ENCODE results near the gene PCDHGA7.
"Not testable (repeated sequence)": the region's sequence is repeated elsewhere in the genome, so short reads cannot be mapped to it uniquely, and the experiment has no call there.

The PCDHGA7 gene

DNA sequence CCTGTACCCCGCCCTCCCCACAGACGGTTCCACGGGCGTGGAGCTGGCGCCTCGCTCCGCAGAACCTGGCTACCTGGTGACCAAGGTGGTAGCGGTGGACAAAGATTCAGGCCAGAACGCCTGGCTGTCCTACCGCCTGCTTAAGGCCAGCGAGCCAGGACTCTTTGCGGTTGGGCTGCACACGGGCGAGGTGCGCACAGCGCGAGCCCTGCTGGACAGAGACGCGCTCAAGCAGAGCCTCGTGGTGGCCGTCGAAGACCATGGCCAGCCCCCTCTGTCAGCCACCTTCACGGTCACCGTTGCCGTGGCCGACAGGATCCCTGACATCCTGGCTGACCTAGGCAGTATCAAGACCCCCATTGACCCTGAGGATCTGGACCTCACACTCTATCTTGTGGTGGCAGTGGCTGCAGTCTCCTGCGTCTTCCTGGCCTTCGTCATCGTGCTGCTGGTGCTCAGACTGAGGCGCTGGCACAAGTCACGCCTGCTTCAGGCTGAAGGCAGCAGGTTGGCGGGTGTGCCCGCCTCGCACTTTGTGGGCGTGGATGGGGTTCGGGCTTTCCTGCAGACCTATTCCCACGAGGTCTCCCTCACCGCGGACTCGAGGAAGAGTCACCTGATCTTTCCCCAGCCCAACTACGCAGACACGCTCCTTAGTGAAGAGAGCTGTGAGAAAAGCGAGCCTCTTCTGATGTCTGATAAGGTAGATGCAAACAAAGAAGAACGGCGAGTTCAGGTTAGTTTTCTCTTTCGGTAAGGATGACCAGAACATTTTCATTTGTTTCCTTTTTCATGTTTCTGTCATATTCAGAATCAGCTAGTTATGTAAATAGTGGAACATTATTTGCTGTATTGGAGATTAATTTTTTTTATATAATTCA lies 16.3 kb upstream of the PCDHGA7 start:
- in situ Hi-C loops (cut with MboI; ENCODE audit: low sequenced_read_pairs), result no loop called here

DNA sequence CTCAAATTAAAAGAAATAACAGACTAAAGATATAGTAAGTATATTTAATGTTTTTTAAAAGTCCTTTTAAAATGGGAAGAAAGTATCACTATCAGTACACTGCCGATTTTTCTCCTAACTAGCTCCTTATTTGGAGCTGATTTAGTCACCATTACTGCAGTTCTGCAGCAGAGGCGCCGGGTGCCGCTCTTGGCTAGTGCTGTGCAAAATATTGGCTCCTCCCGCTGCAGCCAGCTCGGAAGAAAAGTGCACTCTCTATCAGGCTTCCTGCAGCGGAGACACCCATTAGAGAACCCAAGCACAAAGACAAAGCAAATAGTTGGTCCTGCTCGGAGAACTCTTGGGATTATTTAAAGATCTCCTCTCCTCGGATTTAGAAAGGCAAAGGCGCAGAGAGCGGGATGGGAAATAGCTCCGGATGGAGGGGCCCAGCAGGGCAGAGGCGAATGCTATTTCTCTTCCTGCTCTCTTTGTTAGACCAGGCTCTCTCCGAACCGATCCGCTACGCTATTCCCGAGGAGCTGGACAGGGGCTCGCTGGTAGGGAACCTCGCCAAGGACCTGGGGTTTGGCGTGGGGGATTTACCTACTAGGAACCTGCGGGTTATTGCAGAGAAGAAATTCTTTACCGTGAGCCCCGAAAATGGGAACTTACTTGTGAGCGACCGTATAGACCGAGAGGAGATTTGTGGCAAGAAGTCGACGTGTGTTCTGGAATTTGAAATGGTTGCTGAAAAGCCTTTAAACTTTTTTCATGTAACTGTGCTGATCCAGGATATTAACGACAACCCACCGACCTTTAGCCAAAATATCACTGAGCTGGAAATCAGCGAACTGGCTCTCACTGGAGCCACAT lies 12.3 kb upstream of the PCDHGA7 start, which contains the start of gene PCDHGB3:
PCDHGB3 (plus strand) TSS at position 249 of the 855 bp plus-strand sequence; CDS start at position 402, 153 bp downstream.
- in situ Hi-C loops (cut with MboI; ENCODE audit: low sequenced_read_pairs), result no loop called here

DNA sequence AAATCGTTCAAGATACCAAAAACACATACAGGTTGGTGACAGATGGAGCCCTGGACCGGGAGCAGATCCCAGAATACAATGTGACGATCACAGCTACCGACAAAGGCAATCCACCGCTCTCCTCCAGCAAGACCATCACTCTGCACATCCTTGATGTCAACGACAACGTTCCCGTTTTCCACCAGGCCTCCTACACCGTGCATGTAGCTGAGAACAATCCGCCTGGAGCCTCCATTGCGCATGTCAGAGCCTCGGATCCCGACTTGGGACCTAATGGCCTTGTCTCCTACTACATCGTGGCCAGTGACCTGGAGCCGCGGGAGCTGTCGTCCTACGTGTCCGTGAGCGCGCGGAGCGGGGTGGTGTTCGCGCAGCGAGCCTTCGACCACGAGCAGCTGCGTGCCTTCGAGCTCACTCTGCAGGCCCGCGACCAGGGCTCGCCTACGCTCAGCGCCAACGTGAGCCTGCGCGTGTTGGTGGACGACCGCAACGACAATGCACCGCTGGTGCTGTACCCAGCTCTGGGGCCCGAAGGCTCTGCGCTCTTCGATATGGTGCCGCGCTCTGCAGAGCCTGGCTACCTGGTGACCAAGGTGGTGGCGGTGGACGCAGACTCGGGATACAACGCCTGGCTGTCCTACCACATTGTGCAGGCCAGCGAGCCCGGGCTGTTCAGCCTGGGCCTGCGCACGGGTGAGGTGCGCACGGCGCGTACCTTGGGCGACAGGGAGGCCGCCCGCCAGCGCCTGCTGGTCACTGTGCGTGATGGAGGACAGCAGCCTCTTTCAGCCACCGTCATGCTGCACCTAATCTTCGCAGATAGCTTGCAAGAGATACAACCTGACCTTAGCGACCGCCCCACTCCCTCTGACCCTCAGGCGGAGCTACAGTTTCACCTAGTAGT lies 10.7 kb upstream of the PCDHGA7 start:
- in situ Hi-C loops (cut with MboI; ENCODE audit: low sequenced_read_pairs), result no loop called here

DNA sequence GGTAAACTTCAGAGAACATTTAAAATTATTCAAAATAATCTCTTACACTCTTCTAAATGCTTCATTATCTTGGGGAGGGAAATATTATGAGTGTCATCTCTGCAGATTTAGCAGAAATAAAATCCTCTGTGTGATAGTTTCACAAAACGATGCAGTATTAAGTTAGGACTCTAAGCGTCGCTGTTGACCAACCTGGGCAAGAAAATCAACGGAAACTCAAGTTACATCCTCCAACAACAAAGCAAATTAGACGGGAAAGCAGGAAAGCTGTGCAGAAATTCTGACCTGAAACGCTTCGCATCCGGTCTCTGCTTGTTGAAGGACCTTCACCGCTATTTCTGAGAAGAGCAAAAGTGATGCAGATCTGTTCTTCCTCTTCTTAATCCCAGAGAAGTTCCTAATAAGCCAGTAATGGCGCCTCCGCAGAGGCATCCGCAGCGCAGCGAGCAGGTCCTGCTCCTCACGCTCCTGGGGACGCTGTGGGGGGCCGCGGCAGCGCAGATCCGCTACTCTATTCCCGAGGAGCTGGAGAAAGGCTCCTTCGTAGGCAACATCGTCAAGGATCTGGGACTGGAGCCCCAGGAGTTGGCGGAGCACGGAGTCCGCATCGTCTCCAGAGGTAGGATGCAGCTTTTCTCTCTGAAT lies 8.7 kb upstream of the PCDHGA7 start, which contains the start of gene PCDHGA6:
PCDHGA6 (plus strand) TSS at position 219 of the 645 bp plus-strand sequence; CDS start at position 412, 193 bp downstream.
- in situ Hi-C loops (cut with MboI; ENCODE audit: low sequenced_read_pairs), result no loop called here

DNA sequence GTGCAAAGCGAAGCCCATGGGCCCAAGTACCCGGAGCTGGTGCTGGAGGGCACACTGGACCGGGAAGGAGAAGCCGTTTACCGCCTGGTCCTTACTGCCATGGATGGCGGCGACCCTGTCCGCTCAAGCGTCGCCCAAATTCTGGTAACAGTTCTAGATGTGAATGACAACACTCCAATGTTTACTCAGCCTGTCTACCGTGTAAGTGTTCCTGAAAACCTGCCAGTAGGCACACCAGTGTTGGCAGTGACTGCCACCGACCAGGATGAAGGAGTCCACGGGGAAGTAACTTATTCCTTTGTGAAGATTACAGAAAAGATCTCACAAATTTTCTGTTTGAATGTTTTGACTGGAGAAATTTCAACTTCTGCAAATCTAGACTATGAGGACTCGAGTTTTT lies 7.9 kb upstream of the PCDHGA7 start:
- in situ Hi-C loops (cut with MboI; ENCODE audit: low sequenced_read_pairs), result no loop called here

DNA sequence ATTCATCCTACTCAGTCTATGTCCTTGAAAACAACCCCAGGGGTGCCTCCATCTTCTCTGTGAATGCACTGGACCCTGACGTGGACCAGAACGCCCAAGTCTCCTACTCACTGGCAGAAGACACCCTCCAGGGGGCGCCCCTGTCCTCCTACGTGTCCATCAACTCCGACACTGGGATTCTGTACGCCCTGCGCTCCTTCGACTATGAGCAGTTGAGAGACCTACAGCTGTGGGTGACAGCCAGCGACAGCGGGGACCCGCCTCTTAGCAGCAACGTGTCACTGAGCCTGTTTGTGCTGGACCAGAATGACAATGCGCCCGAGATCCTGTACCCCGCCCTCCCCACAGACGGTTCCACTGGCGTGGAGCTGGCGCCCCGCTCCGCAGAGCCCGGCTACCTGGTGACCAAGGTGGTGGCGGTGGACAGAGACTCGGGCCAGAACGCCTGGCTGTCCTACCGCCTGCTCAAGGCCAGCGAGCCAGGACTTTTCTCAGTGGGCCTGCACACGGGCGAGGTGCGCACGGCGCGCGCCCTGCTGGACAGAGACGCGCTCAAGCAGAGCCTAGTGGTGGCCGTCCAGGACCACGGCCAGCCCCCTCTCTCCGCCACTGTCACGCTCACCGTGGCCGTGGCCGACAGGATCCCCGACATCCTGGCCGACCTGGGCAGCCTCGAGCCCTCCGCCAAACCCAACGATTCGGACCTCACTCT lies 6.9 kb upstream of the PCDHGA7 start:
- in situ Hi-C loops (cut with MboI; ENCODE audit: low sequenced_read_pairs), result not testable (repeated sequence)

DNA sequence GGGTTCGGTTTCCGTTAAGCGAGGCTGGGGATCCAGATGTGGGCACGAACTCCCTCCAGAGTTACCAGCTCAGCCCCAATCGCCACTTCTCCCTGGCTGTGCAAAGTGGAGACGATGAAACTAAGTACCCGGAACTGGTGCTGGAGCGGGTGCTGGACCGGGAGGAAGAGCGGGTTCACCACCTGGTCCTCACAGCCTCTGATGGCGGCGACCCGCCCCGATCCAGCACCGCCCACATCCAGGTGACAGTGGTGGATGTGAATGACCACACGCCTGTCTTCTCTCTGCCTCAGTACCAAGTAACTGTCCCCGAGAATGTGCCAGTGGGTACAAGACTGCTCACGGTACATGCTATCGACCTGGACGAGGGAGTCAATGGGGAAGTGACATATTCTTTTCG lies 803 bp downstream of the PCDHGA7 start:
- in situ Hi-C loops (cut with MboI; ENCODE audit: low sequenced_read_pairs), result no loop called here

DNA sequence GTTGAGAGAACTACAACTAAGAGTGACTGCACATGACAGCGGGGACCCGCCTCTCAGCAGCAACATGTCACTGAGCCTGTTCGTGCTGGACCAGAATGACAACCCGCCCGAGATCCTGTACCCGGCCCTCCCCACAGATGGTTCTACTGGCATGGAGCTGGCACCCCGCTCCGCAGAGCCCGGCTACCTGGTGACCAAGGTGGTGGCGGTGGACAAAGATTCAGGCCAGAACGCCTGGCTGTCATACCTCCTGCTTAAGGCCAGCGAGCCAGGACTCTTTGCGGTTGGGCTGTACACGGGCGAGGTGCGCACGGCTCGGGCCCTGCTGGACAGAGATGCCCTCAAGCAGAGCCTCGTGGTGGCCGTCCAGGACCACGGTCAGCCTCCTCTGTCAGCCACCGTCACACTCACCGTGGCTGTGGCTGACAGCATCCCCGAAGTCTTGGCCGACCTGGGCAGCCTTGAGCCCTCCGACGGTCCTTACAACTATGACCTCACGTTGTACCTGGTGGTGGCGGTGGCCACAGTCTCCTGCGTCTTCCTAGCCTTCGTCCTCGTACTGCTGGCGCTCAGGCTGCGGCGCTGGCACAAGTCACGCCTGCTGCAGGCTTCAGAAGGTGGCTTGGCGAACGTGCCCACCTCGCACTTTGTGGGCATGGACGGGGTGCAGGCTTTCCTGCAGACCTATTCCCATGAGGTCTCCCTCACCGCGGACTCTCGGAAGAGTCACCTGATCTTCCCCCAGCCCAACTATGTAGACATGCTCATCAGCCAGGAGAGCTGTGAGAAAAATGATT lies 2.1 kb downstream of the PCDHGA7 start:
- in situ Hi-C loops (cut with MboI; ENCODE audit: low sequenced_read_pairs), result no loop called here

DNA sequence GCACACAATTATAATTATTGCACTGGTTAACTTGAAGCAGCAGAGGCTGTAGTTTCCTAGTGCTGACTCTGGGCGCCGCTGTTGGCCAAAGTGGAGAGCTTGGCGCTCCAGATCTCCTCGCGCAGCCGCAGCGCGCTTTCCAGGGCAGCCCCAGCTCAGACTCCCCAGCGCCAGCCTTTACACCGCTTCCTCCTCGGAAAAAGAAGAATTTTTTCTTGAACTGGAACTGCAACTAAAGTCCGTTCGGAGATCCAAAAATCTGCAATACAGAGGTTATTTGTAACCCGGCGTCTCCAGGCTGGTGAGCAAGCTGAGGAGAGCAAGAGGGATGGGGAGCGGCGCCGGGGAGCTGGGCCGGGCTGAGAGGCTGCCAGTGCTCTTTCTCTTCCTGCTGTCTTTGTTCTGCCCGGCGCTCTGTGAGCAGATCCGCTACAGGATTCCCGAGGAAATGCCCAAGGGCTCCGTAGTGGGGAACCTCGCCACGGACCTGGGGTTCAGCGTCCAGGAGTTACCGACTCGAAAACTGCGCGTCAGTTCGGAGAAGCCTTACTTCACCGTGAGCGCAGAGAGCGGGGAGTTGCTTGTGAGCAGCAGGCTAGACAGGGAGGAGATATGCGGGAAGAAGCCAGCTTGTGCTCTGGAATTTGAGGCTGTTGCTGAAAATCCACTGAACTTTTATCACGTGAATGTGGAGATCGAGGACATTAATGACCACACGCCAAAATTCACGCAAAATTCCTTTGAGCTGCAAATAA lies 5.2 kb downstream of the PCDHGA7 start, which contains the start of gene PCDHGB4:
PCDHGB4 (plus strand) TSS at position 142 of the 755 bp plus-strand sequence; CDS start at position 329, 187 bp downstream.
- in situ Hi-C loops (cut with MboI; ENCODE audit: low sequenced_read_pairs), result not testable (repeated sequence)

DNA sequence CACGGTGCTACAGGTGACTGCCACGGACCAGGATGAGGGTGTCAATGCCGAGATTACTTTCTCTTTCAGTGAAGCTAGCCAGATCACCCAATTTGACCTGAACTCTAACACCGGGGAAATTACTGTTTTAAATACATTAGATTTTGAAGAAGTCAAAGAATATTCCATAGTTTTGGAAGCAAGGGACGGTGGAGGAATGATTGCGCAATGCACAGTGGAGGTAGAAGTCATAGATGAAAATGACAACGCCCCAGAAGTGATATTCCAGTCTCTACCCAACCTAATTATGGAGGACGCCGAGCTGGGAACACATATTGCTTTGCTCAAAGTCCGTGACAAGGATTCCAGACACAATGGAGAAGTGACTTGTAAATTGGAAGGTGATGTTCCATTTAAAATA lies 6.1 kb downstream of the PCDHGA7 start:
- in situ Hi-C loops (cut with MboI; ENCODE audit: low sequenced_read_pairs), result no loop called here

DNA sequence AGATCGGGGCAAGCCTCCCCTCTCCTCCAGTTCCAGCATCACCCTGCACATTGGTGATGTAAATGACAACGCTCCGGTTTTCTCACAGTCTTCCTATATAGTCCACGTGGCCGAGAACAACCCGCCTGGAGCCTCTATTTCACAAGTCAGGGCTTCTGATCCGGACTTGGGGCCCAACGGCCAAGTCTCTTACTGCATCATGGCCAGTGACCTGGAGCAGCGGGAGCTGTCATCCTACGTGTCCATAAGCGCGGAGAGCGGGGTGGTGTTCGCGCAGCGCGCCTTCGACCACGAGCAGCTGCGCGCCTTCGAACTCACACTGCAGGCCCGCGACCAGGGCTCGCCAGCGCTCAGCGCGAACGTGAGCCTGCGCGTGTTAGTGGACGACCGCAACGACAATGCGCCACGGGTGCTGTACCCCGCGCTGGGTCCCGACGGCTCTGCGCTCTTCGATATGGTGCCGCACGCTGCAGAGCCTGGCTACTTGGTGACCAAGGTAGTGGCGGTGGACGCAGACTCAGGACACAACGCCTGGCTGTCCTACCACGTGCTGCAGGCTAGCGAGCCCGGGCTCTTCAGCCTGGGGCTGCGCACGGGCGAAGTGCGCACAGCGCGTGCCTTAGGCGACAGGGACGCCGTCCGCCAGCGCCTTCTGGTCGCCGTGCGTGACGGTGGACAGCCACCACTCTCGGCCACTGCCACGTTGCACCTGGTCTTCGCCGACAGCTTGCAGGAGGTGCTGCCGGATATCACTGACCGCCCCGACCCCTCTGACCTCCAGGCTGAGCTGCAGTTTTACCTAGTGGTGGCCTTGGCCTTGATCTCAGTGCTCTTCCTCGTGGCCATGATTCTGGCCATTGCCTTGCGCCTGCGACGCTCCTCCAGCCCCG lies 6.9 kb downstream of the PCDHGA7 start:
- in situ Hi-C loops (cut with MboI; ENCODE audit: low sequenced_read_pairs), result no loop called here

DNA sequence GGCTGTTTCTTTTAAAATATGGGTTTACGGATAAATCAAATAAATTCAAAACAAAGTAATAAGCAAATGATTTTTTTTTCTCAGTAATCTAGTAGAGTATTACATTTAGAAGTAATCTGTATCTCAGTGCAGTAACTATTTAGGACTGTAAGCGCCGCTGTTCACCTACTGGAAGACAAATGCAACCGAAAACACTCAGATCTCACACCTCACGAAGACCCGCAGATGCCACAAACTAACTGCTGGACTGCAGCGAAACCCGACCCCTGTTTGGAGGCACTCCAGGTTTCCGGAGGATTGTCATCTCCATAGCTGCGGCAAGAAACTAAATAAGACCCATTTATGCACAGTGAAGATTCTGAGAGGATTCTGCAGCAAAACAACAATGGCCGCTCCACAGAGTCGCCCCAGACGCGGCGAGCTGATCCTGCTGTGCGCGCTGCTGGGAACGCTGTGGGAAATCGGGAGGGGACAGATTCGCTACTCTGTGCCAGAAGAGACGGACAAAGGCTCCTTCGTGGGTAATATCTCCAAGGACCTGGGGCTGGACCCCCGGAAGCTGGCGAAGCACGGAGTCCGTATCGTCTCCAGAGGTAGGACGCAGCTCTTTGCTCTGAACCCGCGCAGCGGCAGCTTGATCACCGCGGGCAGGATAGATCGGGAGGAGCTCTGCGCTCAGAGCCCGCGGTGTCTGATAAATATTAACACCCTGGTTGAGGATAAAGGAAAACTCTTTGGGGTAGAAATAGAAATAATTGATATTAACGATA lies 10.1 kb downstream of the PCDHGA7 start, which contains the start of gene PCDHGA8:
PCDHGA8 (plus strand) TSS at position 205 of the 770 bp plus-strand sequence; CDS start at position 386, 181 bp downstream.
- in situ Hi-C loops (cut with MboI; ENCODE audit: low sequenced_read_pairs), result no loop called here

DNA sequence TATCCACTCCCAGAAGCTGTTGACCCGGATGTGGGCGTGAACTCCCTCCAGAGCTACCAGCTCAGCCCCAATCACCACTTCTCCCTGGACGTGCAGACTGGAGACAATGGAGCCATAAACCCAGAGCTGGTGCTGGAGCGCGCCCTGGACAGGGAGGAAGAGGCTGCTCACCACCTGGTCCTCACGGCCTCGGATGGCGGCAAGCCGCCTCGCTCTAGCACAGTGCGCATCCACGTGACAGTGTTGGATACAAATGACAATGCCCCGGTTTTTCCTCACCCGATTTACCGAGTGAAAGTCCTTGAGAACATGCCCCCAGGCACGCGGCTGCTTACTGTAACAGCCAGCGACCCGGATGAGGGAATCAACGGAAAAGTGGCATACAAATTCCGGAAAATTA lies 10.7 kb downstream of the PCDHGA7 start:
- in situ Hi-C loops (cut with MboI; ENCODE audit: low sequenced_read_pairs), result no loop called here

DNA sequence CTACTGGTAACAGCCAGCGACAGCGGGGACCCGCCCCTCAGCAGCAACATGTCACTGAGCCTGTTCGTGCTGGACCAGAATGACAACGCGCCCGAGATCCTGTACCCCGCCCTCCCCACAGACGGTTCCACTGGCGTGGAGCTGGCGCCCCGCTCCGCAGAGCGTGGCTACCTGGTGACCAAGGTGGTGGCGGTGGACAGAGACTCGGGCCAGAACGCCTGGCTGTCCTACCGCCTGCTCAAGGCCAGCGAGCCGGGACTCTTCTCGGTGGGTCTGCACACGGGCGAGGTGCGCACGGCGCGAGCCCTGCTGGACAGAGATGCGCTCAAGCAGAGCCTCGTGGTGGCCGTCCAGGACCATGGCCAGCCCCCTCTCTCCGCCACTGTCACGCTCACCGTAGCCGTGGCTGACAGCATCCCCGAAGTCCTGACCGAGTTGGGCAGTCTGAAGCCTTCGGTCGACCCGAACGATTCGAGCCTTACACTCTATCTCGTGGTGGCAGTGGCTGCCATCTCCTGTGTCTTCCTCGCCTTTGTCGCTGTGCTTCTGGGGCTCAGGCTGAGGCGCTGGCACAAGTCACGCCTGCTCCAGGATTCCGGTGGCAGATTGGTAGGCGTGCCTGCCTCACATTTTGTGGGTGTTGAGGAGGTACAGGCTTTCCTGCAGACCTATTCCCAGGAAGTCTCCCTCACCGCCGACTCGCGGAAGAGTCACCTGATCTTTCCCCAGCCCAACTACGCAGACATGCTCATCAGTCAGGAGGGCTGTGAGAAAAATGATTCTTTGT lies 12.1 kb downstream of the PCDHGA7 start:
- in situ Hi-C loops (cut with MboI; ENCODE audit: low sequenced_read_pairs), result not testable (repeated sequence)

Measured in hTERT RPE-1 (cell line).